ENCODE data around the gene SUPT4H1. TPM values are rescaled to one million over a fixed set of nuclear protein-coding genes. Genes with fewer than 3 reads are reported as not detected.

The SUPT4H1 gene
- total and polyA plus RNA-seq, 2 of the 4 experiments (the other 2 are of a cell fraction), result 51.6 to 129 TPM

DNA sequence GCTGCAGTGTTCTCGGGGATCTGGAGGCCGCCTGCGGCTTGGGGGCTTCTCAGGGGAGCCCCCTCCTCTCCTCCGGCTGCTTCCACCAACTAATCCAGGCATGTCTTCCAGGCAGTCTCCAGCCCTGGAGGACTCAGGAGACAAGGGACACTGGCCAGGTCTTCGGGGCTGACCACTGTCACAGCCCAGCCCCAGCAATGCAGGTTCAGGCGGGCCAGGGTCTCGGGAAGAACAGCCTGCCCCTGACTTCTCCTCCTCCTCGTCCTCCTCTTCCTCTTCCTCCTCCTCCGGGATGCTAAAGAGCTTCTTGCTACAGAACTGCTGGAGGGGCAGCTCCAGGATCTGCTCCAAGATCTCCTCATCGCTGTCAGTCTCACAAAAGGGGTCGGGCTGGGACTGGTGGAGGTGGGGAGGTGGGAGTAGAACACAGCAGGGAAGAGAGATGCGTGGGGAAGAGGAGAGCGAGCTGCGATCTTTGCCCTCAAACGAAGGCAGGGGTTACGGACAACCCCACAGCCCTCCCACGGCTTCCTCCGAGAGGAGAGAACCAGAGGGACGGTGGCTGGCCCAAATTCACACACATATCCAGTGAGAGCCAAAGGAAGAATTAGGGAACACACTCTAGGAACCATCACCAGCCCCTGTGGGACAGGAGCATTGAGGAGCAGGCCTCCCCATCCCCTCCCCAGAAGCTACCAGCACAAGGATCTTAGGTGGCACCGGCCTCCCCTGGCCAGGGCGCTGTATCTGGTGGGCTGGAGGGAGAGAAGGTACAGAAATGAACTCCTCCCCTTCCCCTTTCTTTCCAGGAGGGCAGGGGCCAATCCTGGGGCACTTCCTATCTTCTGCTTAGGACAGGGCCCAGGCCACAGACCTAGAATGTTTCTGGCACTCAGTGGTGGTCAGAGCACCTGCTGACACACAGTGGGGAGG is 42.8 kb downstream of the SUPT4H1 start:
- ChIA-PET POLR2A (ENCODE audit: unreplicated experiment) (no interaction called here), CTCF (no interaction called here)
- Histone ChIP-seq H3K9me3 (ENCODE audit: control insufficient read depth, insufficient read depth, low read length) (no peaks in the 10 kb centered on the region), H3K56ac (ENCODE audit: extremely low read depth, insufficient read depth, low read length) (no peak overlapping the region), H4K20me1 (ENCODE audit: insufficient read depth, low read length) (no peaks in the 10 kb centered on the region), H4K8ac (ENCODE audit: low read depth in 2 of 2, low read length in 2 of 2) (no peak overlapping the region), H2AFZ (replicated peaks; ENCODE audit: low read length, poor library complexity) (peak overlapping the region; percentile 21), H4K91ac (ENCODE audit: insufficient read depth, low read depth, low read length) (no peak overlapping the region), H3K4ac (ENCODE audit: low read depth, low read length) (no peak overlapping the region), H4K5ac (ENCODE audit: low read depth, low read length) (no peak overlapping the region), H3K9me1 (ENCODE audit: insufficient read depth, low read length) (no peaks in the 10 kb centered on the region), H3K36me3 (ENCODE audit: control insufficient read depth, insufficient read depth, low read length) (no peaks in the 10 kb centered on the region), H3K4me3 (ENCODE audit: insufficient read depth, low read depth, low read length) (no peak overlapping the region), H2BK20ac (ENCODE audit: low read depth, low read length) (no peak overlapping the region), H3K14ac (replicated peaks; ENCODE audit: low read depth, low read length) (no peak overlapping the region), H2AK9ac (replicated peaks; ENCODE audit: low read depth, low read length, poor library complexity) (no peak overlapping the region), H3K79me1 (ENCODE audit: low read depth in 1 of 2, low read length in 2 of 2) (no peaks in the 10 kb centered on the region), H3K27ac (ENCODE audit: insufficient read depth, low read length) (no peak overlapping the region), H3K9ac (ENCODE audit: low read depth, low read length) (no peak overlapping the region), H3K4me1 (ENCODE audit: control insufficient read depth, insufficient read depth, low read length) (no peaks in the 10 kb centered on the region), H3K27me3 (ENCODE audit: control insufficient read depth, insufficient read depth, low read length) (peaks cover 2% of the 10 kb centered on the region; the same call in 1 of the 2 replicates), H2AK5ac (ENCODE audit: low read depth, low read length) (no peak overlapping the region), H3K23ac (ENCODE audit: low read depth, low read length) (no peak overlapping the region), H2BK5ac (ENCODE audit: low read depth, low read length, poor library complexity, severe bottlenecking) (no peak overlapping the region), H3K18ac (ENCODE audit: low read depth, low read length) (no peak overlapping the region), H3K4me2 (ENCODE audit: low read depth, low read length) (no peak overlapping the region), H2BK120ac (ENCODE audit: low read depth, low read length) (no peak overlapping the region), H2BK15ac (ENCODE audit: low read depth, low read length) (no peak overlapping the region)
- DNase-seq, result no peak
- ATAC-seq (ENCODE audit: low read depth), result no peak
- intact Hi-C loops (cut with micrococcal nuclease) (no loop called here), in situ Hi-C loops (cut with MboI; ENCODE audit: low sequenced_read_pairs) (no loop called here), dilution Hi-C loops (cut with HindIII; ENCODE audit: low sequenced_read_pairs, unreplicated experiment) (no loop called here)
- no TSS peak for BruUV-seq (replicated peaks)
- 64% methylated on average over 3 of the region's 21 CpGs; no CpG with 5 or more reads in 1 of the 2 experiments for WGBS, 2 experiments (ENCODE audit: extremely low coverage in 2 of 2, insufficient read length in 1 of 2)
- TF ChIP-seq, protein P1, sequence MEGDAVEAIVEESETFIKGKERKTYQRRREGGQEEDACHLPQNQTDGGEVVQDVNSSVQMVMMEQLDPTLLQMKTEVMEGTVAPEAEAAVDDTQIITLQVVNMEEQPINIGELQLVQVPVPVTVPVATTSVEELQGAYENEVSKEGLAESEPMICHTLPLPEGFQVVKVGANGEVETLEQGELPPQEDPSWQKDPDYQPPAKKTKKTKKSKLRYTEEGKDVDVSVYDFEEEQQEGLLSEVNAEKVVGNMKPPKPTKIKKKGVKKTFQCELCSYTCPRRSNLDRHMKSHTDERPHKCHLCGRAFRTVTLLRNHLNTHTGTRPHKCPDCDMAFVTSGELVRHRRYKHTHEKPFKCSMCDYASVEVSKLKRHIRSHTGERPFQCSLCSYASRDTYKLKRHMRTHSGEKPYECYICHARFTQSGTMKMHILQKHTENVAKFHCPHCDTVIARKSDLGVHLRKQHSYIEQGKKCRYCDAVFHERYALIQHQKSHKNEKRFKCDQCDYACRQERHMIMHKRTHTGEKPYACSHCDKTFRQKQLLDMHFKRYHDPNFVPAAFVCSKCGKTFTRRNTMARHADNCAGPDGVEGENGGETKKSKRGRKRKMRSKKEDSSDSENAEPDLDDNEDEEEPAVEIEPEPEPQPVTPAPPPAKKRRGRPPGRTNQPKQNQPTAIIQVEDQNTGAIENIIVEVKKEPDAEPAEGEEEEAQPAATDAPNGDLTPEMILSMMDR (conservative IDR thresholded peaks at IDR 0.05; ENCODE audit: low read depth, low read length), result no peak
- TF ChIP-seq MAZ (IDR thresholded peaks at IDR 0.05; ENCODE audit: borderline replicate concordance, low read depth, low read length) (no peak), FOS (IDR thresholded peaks at IDR 0.05; ENCODE audit: low read depth, low read length) (no peak), CHD1 (IDR thresholded peaks at IDR 0.05; ENCODE audit: low read depth, low read length) (no peak), POLR2A (IDR thresholded peaks at IDR 0.05; ENCODE audit: low read depth, low read length) (no peak), BHLHE40 (IDR thresholded peaks at IDR 0.05; ENCODE audit: low read depth, low read length) (no peak), MXI1 (IDR thresholded peaks at IDR 0.05; ENCODE audit: borderline replicate concordance, low read depth, low read length) (no peak), MAFK (IDR thresholded peaks at IDR 0.05; ENCODE audit: low read depth, low read length) (no peak), RAD21 (IDR thresholded peaks at IDR 0.05; ENCODE audit: low read length) (no peak), NFE2L2 (IDR thresholded peaks at IDR 0.05; ENCODE audit: low read depth, low read length) (no peak), CEBPB (IDR thresholded peaks at IDR 0.05; ENCODE audit: low read depth, low read length) (no peak), SMC3 (IDR thresholded peaks at IDR 0.05; ENCODE audit: low read depth, low read length) (no peak), RCOR1 (IDR thresholded peaks at IDR 0.05; ENCODE audit: insufficient replicate concordance, low read length) (no peak), RFX5 (IDR thresholded peaks at IDR 0.05; ENCODE audit: low read depth, low read length) (no peak)
- TF ChIP-seq, protein P2, sequence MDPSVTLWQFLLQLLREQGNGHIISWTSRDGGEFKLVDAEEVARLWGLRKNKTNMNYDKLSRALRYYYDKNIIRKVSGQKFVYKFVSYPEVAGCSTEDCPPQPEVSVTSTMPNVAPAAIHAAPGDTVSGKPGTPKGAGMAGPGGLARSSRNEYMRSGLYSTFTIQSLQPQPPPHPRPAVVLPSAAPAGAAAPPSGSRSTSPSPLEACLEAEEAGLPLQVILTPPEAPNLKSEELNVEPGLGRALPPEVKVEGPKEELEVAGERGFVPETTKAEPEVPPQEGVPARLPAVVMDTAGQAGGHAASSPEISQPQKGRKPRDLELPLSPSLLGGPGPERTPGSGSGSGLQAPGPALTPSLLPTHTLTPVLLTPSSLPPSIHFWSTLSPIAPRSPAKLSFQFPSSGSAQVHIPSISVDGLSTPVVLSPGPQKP (IDR thresholded peaks at IDR 0.05; ENCODE audit: borderline replicate concordance, low read depth, low read length), result no peak

Data from IMR-90 (cell line).